Keratinocyte (primary cell): ENCODE results near the gene CEP78. TPM values are rescaled to one million over a fixed set of nuclear protein-coding genes. Genes with fewer than 3 reads are reported as not detected.

Source experiments
- DNase-seq: peaks from one replicate; pipeline ENCODE4 v3.0.0-alpha.2; 2011; ENCODE audit warnings: low read depth, missing footprints, low spot score
- FAIRE-seq: peaks from 2 replicates; lab custom pipeline; 2011; peaks lifted over from hg19 to GRCh38; lab: Jason Lieb, UNC
- H2AFZ ChIP-seq: 2 replicates; pipeline ENCODE4 v1.6.0; 2012; ENCODE audit warnings: low read length, control low read depth, inconsistent platforms; ENCODE audit not compliant: control insufficient read depth
- H3K27ac ChIP-seq: 2 replicates; pipeline ENCODE4 v1.5.1; 2011; ENCODE audit warnings: low read length; ENCODE audit not compliant: control insufficient read depth, insufficient read depth
- H3K27me3 ChIP-seq: 3 replicates; pipeline ENCODE4 v1.6.0; 2011; ENCODE audit warnings: low read length; ENCODE audit not compliant: control insufficient read depth, insufficient read depth; ENCODE audit errors: extremely low read depth
- H3K36me3 ChIP-seq, 2 experiments: 2 replicates in 1 of 2; 3 replicates in 1 of 2; pipeline ENCODE4 v1.5.1; 2011; ENCODE audit warnings: low read length in 2 of 2, mild to moderate bottlenecking in 1 of 2; ENCODE audit not compliant: control insufficient read depth in 2 of 2, insufficient read depth in 2 of 2; ENCODE audit errors: extremely low read depth in 1 of 2
- H3K4me1 ChIP-seq: 3 replicates; pipeline ENCODE4 v1.5.1; 2011; ENCODE audit warnings: low read length; ENCODE audit not compliant: control insufficient read depth, insufficient read depth; ENCODE audit errors: extremely low read depth
- H3K4me2 ChIP-seq: 3 replicates; pipeline ENCODE4 v1.6.0; 2011; ENCODE audit warnings: low read depth, low read length; ENCODE audit not compliant: control insufficient read depth, insufficient read depth; ENCODE audit errors: extremely low read depth
- H3K4me3 ChIP-seq, 3 experiments: fragments of 200-600 bp in 1 of 3; sonication (generic) in 1 of 3; 2 replicates in 2 of 3; 3 replicates in 1 of 3; pipeline ENCODE4 v1.5.1; 2011 to 2016; ENCODE audit warnings: low read length in 3 of 3, mild to moderate bottlenecking in 3 of 3, control low read depth in 2 of 3, inconsistent platforms in 1 of 3, low read depth in 1 of 3, mixed read lengths in 1 of 3, mixed run types in 1 of 3, moderate library complexity in 1 of 3; ENCODE audit not compliant: control insufficient read depth in 2 of 3, insufficient read depth in 2 of 3; ENCODE audit errors: extremely low read depth in 1 of 3
- H3K79me2 ChIP-seq: 2 replicates; pipeline ENCODE4 v1.6.0; 2012; ENCODE audit warnings: low read length; ENCODE audit not compliant: control insufficient read depth, insufficient read depth
- H3K9ac ChIP-seq: 3 replicates; pipeline ENCODE4 v1.6.0; 2011; ENCODE audit warnings: low read length; ENCODE audit not compliant: control insufficient read depth, insufficient read depth; ENCODE audit errors: extremely low read depth
- H3K9me1 ChIP-seq: 3 replicates; pipeline ENCODE4 v1.6.0; 2011; ENCODE audit warnings: low read length; ENCODE audit not compliant: control insufficient read depth, insufficient read depth; ENCODE audit errors: extremely low read depth
- H3K9me3 ChIP-seq: 2 replicates; pipeline ENCODE4 v1.5.1; 2012; ENCODE audit warnings: low read depth, low read length; ENCODE audit not compliant: control insufficient read depth
- H4K20me1 ChIP-seq: 3 replicates; pipeline ENCODE4 v1.6.0; 2011; ENCODE audit warnings: low read length; ENCODE audit not compliant: control insufficient read depth, insufficient read depth; ENCODE audit errors: extremely low read depth
- CTCF ChIP-seq, 3 experiments: IDR thresholded peaks in 1 of 3; conservative IDR thresholded peaks in 1 of 3; optimal IDR thresholded peaks in 1 of 3; 2 replicates in 2 of 3; 3 replicates in 1 of 3; pipeline versions ENCODE3 to v1.5.1; 2011; ENCODE audit warnings: low read length in 3 of 3, mild to moderate bottlenecking in 3 of 3, moderate library complexity in 2 of 3, control low read depth in 1 of 3, inconsistent platforms in 1 of 3; ENCODE audit not compliant: insufficient read depth in 2 of 3; ENCODE audit errors: extremely low read depth in 1 of 3
- EZH2 ChIP-seq: IDR thresholded peaks from one replicate; pipeline ENCODE4 v1.6.1; 2012; ENCODE audit warnings: inconsistent platforms, mild to moderate bottlenecking, low read length, moderate library complexity
- dilution Hi-C: fragments of 300-500 bp; cut with MboI; formaldehyde crosslinking; loops from one replicate; pipeline ENCODE4 v1.7.0; 2020; ENCODE audit warnings: low sequenced_read_pairs; ENCODE audit not compliant: extremely low pct_ligation_motif_present
- polyA plus RNA-seq, 5 experiments: library from polyadenylated mRNA; depleted of rRNA in 3 of 5; stranded (reverse) in 3 of 5; stranded (forward) in 1 of 5; unstranded in 1 of 5; fragments of >200 nt; gene quantifications; 1 replicate in 1 of 5; 2 replicates in 3 of 5; 3 replicates in 1 of 5; pipeline versions ENCODE4 v1.2.1 to v1.2.3, GENCODE V29; 2011 to 2012; ENCODE audit warnings: missing spikeins in 2 of 5, low read depth in 1 of 5, low replicate concordance in 1 of 5

The CEP78 gene
- polyA plus RNA-seq, 1 donor (not counting 4 experiments of a cell fraction or from before 2014, with no cell fraction given), result 13.2 TPM

DNA sequence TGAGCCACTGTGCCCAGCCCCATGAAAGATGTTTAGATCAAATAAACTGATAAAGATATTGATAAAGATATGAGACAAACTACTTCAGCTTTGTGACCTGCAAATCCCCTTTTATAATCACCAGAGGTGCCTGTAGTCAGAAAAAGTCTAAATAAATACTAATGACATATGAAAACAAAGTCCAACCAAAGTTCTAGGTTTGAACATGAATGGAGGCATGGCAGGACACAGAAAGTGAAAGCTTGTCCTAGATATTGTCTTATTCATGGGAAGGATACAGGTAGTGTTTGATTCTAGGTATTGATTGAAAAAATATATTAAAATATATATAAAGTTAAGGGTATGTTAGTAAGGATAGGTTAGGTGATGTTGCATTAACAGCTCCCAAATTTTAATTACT, 36.4 kb downstream of the CEP78 start:
- Histone ChIP-seq H2AFZ (no peak overlapping the region), H3K9me3 (no peaks in the 10 kb centered on the region), H4K20me1 (no peaks in the 10 kb centered on the region), H3K27ac (no peak overlapping the region), H3K27me3 (no peaks in the 10 kb centered on the region), H3K4me3 (no peak overlapping the region), H3K9me1 (no peaks in the 10 kb centered on the region), H3K36me3 (no peaks in the 10 kb centered on the region), H3K4me1 (no peaks in the 10 kb centered on the region), H3K4me2 (no peak overlapping the region), H3K9ac (no peak overlapping the region), H3K79me2 (no peaks in the 10 kb centered on the region)
- dilution Hi-C loops, result no loop called here
- FAIRE-seq (no peak), DNase-seq (no peak)
- TF ChIP-seq CTCF (optimal IDR thresholded peaks at IDR 0.05 in 1 of 3, IDR thresholded peaks at IDR 0.05 in 1 of 3, conservative IDR thresholded peaks at IDR 0.05 in 1 of 3; ENCODE audit: extremely low read depth in 1 of 3, insufficient read depth in 2 of 3, low read length in 3 of 3) (no peak), EZH2 (no peak)

- Histone ChIP-seq H2AFZ (no peak overlapping the region), H4K20me1 (no peaks in the 10 kb centered on the region), H3K79me2 (no peaks in the 10 kb centered on the region), H3K4me1 (peaks cover 6% of the 10 kb centered on the region), H3K9me1 (no peaks in the 10 kb centered on the region), H3K27ac (no peak overlapping the region), H3K9ac (no peak overlapping the region), H3K4me2 (no peak overlapping the region), H3K36me3 (no peaks in the 10 kb centered on the region), H3K4me3 (no peak overlapping the region), H3K27me3 (no peaks in the 10 kb centered on the region), H3K9me3 (no peaks in the 10 kb centered on the region)
- dilution Hi-C loops, result no loop called here
- TF ChIP-seq CTCF (optimal IDR thresholded peaks at IDR 0.05 in 1 of 3, IDR thresholded peaks at IDR 0.05 in 1 of 3, conservative IDR thresholded peaks at IDR 0.05 in 1 of 3; ENCODE audit: extremely low read depth in 1 of 3, insufficient read depth in 2 of 3, low read length in 3 of 3) (no peak), EZH2 (no peak)
- no peak for DNase-seq
- no peak for FAIRE-seq
Measured at GRCh38 chr9:78273761-78274160, 37.9 kb downstream of the CEP78 start.
